ENCODE measurements around the gene TYMS. TPM values are rescaled to one million over a fixed set of nuclear protein-coding genes. Genes with fewer than 3 reads are reported as not detected.

The TYMS gene
- total and polyA plus RNA-seq, 10 of the 15 experiments (the other 5 are each of a cell fraction or from before 2014, with no cell fraction given), result 34.8 to 524 (median 219) TPM

DNA sequence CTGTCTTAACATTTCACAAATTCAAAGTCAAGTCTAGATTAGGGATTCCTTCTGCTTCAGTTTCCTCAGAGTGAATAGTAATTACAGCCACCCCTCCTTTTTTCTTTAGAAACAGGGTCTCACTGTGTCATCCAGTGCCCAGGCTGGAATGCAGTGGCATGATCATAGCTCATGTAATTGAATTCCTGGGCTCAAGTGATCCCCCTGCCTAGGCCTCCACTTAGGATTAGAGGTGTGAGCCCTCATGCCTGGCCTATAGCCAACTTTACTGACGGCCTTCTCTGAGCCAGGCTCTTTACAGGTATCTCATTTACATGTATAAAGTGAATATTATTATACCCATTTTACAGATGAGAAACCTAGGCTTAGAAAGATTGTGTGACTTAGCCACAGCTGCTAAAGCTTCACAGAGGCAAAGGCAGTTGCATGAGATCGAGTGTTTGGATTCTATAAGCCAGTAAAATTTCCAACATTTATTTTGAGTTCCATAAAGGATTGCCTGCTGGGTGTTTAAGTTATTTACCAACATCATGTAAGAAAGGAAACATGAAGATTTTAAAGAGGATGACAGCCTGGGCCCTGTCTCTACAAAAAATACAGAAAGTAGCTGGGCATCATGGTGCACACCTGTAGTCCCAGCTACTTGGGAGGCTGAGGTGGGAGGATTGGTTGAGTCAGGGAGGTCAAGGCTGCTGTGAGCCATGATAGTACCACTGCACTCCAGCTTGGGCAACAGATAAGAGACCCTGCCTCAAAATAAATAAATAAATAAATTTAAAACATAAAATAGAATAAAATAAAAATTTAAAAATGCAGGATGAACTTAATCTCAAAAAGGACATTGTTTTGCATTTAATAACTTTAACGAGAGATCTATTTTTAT lies 53.2 kb downstream of the TYMS start (continued):
- TF ChIP-seq, protein P1, sequence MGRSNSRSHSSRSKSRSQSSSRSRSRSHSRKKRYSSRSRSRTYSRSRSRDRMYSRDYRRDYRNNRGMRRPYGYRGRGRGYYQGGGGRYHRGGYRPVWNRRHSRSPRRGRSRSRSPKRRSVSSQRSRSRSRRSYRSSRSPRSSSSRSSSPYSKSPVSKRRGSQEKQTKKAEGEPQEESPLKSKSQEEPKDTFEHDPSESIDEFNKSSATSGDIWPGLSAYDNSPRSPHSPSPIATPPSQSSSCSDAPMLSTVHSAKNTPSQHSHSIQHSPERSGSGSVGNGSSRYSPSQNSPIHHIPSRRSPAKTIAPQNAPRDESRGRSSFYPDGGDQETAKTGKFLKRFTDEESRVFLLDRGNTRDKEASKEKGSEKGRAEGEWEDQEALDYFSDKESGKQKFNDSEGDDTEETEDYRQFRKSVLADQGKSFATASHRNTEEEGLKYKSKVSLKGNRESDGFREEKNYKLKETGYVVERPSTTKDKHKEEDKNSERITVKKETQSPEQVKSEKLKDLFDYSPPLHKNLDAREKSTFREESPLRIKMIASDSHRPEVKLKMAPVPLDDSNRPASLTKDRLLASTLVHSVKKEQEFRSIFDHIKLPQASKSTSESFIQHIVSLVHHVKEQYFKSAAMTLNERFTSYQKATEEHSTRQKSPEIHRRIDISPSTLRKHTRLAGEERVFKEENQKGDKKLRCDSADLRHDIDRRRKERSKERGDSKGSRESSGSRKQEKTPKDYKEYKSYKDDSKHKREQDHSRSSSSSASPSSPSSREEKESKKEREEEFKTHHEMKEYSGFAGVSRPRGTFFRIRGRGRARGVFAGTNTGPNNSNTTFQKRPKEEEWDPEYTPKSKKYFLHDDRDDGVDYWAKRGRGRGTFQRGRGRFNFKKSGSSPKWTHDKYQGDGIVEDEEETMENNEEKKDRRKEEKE (IDR thresholded peaks at IDR 0.05), result no peak
- TF ChIP-seq RELA (IDR thresholded peaks at IDR 0.05; ENCODE audit: borderline replicate concordance, partially characterized antibody) (no peak), SMC3 (IDR thresholded peaks at IDR 0.05; ENCODE audit: borderline replicate concordance, low read length) (no peak), ASH2L (IDR thresholded peaks at IDR 0.05; ENCODE audit: borderline replicate concordance, low read depth) (no peak), ESRRA (IDR thresholded peaks at IDR 0.05; ENCODE audit: low read length) (no peak), KDM1A (IDR thresholded peaks at IDR 0.05; ENCODE audit: borderline replicate concordance) (no peak), BMI1 (IDR thresholded peaks at IDR 0.05; ENCODE audit: borderline replicate concordance) (no peak), IKZF2 (IDR thresholded peaks at IDR 0.05) (no peak)
- TF ChIP-seq, protein P2, sequence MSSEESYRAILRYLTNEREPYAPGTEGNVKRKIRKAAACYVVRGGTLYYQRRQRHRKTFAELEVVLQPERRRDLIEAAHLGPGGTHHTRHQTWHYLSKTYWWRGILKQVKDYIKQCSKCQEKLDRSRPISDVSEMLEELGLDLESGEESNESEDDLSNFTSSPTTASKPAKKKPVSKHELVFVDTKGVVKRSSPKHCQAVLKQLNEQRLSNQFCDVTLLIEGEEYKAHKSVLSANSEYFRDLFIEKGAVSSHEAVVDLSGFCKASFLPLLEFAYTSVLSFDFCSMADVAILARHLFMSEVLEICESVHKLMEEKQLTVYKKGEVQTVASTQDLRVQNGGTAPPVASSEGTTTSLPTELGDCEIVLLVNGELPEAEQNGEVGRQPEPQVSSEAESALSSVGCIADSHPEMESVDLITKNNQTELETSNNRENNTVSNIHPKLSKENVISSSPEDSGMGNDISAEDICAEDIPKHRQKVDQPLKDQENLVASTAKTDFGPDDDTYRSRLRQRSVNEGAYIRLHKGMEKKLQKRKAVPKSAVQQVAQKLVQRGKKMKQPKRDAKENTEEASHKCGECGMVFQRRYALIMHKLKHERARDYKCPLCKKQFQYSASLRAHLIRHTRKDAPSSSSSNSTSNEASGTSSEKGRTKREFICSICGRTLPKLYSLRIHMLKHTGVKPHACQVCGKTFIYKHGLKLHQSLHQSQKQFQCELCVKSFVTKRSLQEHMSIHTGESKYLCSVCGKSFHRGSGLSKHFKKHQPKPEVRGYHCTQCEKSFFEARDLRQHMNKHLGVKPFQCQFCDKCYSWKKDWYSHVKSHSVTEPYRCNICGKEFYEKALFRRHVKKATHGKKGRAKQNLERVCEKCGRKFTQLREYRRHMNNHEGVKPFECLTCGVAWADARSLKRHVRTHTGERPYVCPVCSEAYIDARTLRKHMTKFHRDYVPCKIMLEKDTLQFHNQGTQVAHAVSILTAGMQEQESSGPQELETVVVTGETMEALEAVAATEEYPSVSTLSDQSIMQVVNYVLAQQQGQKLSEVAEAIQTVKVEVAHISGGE (CRISPR knock-in tag; IDR thresholded peaks at IDR 0.05), result no peak
- TF ChIP-seq, protein P3, sequence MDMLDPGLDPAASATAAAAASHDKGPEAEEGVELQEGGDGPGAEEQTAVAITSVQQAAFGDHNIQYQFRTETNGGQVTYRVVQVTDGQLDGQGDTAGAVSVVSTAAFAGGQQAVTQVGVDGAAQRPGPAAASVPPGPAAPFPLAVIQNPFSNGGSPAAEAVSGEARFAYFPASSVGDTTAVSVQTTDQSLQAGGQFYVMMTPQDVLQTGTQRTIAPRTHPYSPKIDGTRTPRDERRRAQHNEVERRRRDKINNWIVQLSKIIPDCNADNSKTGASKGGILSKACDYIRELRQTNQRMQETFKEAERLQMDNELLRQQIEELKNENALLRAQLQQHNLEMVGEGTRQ (IDR thresholded peaks at IDR 0.05; ENCODE audit: borderline replicate concordance, low read depth, low read length), result no peak

All from GM12878 (cell line).